Loucy (cell line): Measurements from ENCODE around the gene TM9SF1.

ENCODE experiments used
- EZH2phosphoT487 ChIP-seq: fragments of 200-600 bp; IDR thresholded peaks from 2 replicates; pipeline ENCODE4 v1.6.1; 2018; ENCODE audit warnings: antibody characterized with exemption, mild to moderate bottlenecking, moderate library complexity, borderline replicate concordance
- TF ChIP-seq, protein P1 (sequence below): fragments of 200-600 bp; sonication (generic); conservative IDR thresholded peaks from 2 replicates; pipeline ENCODE4 v1.5.1; 2014; ENCODE audit warnings: mild to moderate bottlenecking, antibody characterized with exemption, low read length

DNA sequence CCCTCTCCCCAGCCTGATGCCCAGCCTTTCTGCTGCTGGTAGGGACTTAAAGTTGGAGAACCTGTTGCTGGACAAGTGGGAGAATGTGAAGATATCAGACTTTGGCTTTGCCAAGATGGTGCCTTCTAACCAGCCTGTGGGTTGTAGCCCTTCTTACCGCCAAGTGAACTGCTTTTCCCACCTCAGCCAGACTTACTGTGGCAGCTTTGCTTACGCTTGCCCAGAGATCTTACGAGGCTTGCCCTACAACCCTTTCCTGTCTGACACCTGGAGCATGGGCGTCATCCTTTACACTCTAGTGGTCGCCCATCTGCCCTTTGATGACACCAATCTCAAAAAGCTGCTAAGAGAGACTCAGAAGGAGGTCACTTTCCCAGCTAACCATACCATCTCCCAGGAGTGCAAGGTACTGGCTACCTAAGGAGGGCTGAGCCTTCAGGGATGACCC, 11.9 kb upstream of the TM9SF1 start:
- TF ChIP-seq, protein P1, sequence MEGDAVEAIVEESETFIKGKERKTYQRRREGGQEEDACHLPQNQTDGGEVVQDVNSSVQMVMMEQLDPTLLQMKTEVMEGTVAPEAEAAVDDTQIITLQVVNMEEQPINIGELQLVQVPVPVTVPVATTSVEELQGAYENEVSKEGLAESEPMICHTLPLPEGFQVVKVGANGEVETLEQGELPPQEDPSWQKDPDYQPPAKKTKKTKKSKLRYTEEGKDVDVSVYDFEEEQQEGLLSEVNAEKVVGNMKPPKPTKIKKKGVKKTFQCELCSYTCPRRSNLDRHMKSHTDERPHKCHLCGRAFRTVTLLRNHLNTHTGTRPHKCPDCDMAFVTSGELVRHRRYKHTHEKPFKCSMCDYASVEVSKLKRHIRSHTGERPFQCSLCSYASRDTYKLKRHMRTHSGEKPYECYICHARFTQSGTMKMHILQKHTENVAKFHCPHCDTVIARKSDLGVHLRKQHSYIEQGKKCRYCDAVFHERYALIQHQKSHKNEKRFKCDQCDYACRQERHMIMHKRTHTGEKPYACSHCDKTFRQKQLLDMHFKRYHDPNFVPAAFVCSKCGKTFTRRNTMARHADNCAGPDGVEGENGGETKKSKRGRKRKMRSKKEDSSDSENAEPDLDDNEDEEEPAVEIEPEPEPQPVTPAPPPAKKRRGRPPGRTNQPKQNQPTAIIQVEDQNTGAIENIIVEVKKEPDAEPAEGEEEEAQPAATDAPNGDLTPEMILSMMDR, result no peak
- TF ChIP-seq EZH2phosphoT487, result no peak
